Measurements from ENCODE around the gene CLDN22. TPM values are rescaled to one million over a fixed set of nuclear protein-coding genes. Genes with fewer than 3 reads are reported as not detected.

The CLDN22 gene
- polyA plus RNA-seq, 1 experiment = 0.06 TPM

- CTCF ChIA-PET = no interaction called here
- no peak for DNase-seq (ENCODE audit: low read depth)
- TF ChIP-seq CTCF (IDR thresholded peaks at IDR 0.05; ENCODE audit: insufficient read depth, low read depth, low read length) = no peak
- POLR2A ChIA-PET = no interaction called here
- Histone ChIP-seq H3K36me3 (ENCODE audit: control insufficient read depth, insufficient read depth, low read length) (peaks cover 25% of the 10 kb centered on the region), H3K27me3 (ENCODE audit: control insufficient read depth, insufficient read depth, low read length) (no peaks in the 10 kb centered on the region), H3K4me3 (ENCODE audit: low read depth, low read length) (no peak overlapping the region)
These were observed 33.3 kb downstream of the CLDN22 start for GRCh38 chr4:183286590-183287308.

- ChIA-PET POLR2A (no interaction called here), CTCF (no interaction called here)
- no peak overlapping the region for H3K4me3 ChIP-seq (ENCODE audit: low read depth, low read length)
- peaks cover 22% of the 10 kb centered on the region for H3K36me3 ChIP-seq (ENCODE audit: control insufficient read depth, insufficient read depth, low read length)
- TF ChIP-seq CTCF (IDR thresholded peaks at IDR 0.05; ENCODE audit: insufficient read depth, low read depth, low read length) = no peak
- H3K27me3 ChIP-seq (ENCODE audit: control insufficient read depth, insufficient read depth, low read length) = no peaks in the 10 kb centered on the region
- no peak for DNase-seq (ENCODE audit: low read depth)
These were observed 34.2 kb downstream of the CLDN22 start for GRCh38 chr4:183285886-183286285.

- no peak overlapping the region for H3K4me3 ChIP-seq (ENCODE audit: low read depth, low read length)
- ChIA-PET POLR2A (no interaction called here), CTCF (no interaction called here)
- H3K27me3 ChIP-seq (ENCODE audit: control insufficient read depth, insufficient read depth, low read length) = no peaks in the 10 kb centered on the region
- TF ChIP-seq CTCF (IDR thresholded peaks at IDR 0.05; ENCODE audit: insufficient read depth, low read depth, low read length) = no peak
- DNase-seq (ENCODE audit: low read depth) = peak; percentile 59
- peaks cover 22% of the 10 kb centered on the region for H3K36me3 ChIP-seq (ENCODE audit: control insufficient read depth, insufficient read depth, low read length)
These were observed 35.1 kb downstream of the CLDN22 start for GRCh38 chr4:183284965-183285364.

GRCh38 chr4:183284258-183284785 is 35.8 kb downstream of the CLDN22 start:
- peaks cover 20% of the 10 kb centered on the region for H3K36me3 ChIP-seq (ENCODE audit: control insufficient read depth, insufficient read depth, low read length)
- POLR2A ChIA-PET = no interaction called here
- no peak overlapping the region for H3K4me3 ChIP-seq (ENCODE audit: low read depth, low read length)
- DNase-seq (ENCODE audit: low read depth) = no peak
- CTCF ChIA-PET = no interaction called here
- no peaks in the 10 kb centered on the region for H3K27me3 ChIP-seq (ENCODE audit: control insufficient read depth, insufficient read depth, low read length)
- no peak for TF ChIP-seq CTCF (IDR thresholded peaks at IDR 0.05; ENCODE audit: insufficient read depth, low read depth, low read length)

GRCh38 chr4:183276106-183276505 is 44.0 kb downstream of the CLDN22 start:
- POLR2A ChIA-PET = no interaction called here
- Histone ChIP-seq H3K36me3 (ENCODE audit: control insufficient read depth, insufficient read depth, low read length) (peaks cover 3% of the 10 kb centered on the region), H3K4me3 (ENCODE audit: low read depth, low read length) (no peak overlapping the region), H3K27me3 (ENCODE audit: control insufficient read depth, insufficient read depth, low read length) (no peaks in the 10 kb centered on the region)
- TF ChIP-seq CTCF (IDR thresholded peaks at IDR 0.05; ENCODE audit: insufficient read depth, low read depth, low read length) = no peak
- CTCF ChIA-PET = no interaction called here
- no peak for DNase-seq (ENCODE audit: low read depth)

Measured in BJ (cell line).